Calu3 (cell line): ENCODE measurements around the gene GOLGA8R. TPM values are rescaled to one million over a fixed set of nuclear protein-coding genes. Genes with fewer than 3 reads are reported as not detected.
A peak's percentile ranks its signal among the peaks of the same experiment; 100 is the strongest.
"Not testable (repeated sequence)": the region's sequence is repeated elsewhere in the genome, so short reads cannot be mapped to it uniquely, and the experiment has no call there.

Source experiments
- Bru-seq: library from RNA; stranded (reverse); fragments of 400-500 nt; gene quantifications from one replicate; lab custom pipeline; 2021; lab: Mats Ljungman, UMichigan
- BruChase-seq, 2 experiments: library from RNA; stranded (reverse); fragments of 400-500 nt; gene quantifications; one replicate each; lab custom pipeline; 2021; lab: Mats Ljungman, UMichigan
- BruUV-seq: library from RNA; stranded (reverse); fragments of 400-500 nt; replicated peaks from 2 replicates; lab custom pipeline; 2021; lab: Mats Ljungman, UMichigan
- CTCF ChIA-PET: fragments of 300-600 bp; sonication (Branson Sonifier 250); formaldehyde crosslinking; loops from one replicate; lab custom pipeline; 2022; ENCODE audit warnings: antibody characterized with exemption; lab: Charles Lee
- DNase-seq: peaks from one replicate; pipeline ENCODE4 v3.0.0; 2022
- H3K27ac Mint-ChIP-seq: one replicate; pipeline ENCODE4 v1.8.0; 2022; ENCODE audit warnings: mixed read lengths; ENCODE audit not compliant: unreplicated experiment
- H3K27me3 Mint-ChIP-seq: one replicate; pipeline ENCODE4 v1.8.0; 2022; ENCODE audit warnings: mixed read lengths; ENCODE audit not compliant: unreplicated experiment
- H3K36me3 Mint-ChIP-seq: one replicate; pipeline ENCODE4 v1.8.0; 2022; ENCODE audit warnings: mild to moderate bottlenecking, moderate library complexity, mixed read lengths; ENCODE audit not compliant: insufficient read depth, unreplicated experiment
- H3K4me1 Mint-ChIP-seq: one replicate; pipeline ENCODE4 v1.8.0; 2022; ENCODE audit warnings: mild to moderate bottlenecking, low read depth, mixed read lengths; ENCODE audit not compliant: unreplicated experiment
- H3K4me3 Mint-ChIP-seq: one replicate; pipeline ENCODE4 v1.8.0; 2022; ENCODE audit warnings: mild to moderate bottlenecking, low read depth, moderate library complexity, mixed read lengths; ENCODE audit not compliant: unreplicated experiment
- H3K9me3 Mint-ChIP-seq: one replicate; pipeline ENCODE4 v1.8.0; 2022; ENCODE audit warnings: low read depth, mixed read lengths; ENCODE audit not compliant: unreplicated experiment
- intact Hi-C: fragments of 100-400 bp; cut with micrococcal nuclease; formaldehyde crosslinking; loops from one replicate; pipeline ENCODE4 v1.10.0; 2022; ENCODE audit not compliant: unreplicated experiment
- long read RNA-seq: library from polyadenylated mRNA; stranded (forward); transcript quantifications from one replicate; pipeline ENCODE4 v2.0.0, GENCODE V29; 2022
- total RNA-seq: library from RNA; stranded (reverse); gene quantifications from 2 replicates; pipeline ENCODE4 v1.2.3, GENCODE V29; 2022

Gene GOLGA8R
- total RNA-seq (0.24 and 0.50 TPM in 2 replicates), Bru-seq, nascent RNA (percentile 13 among the genes with signal in this experiment), BruChase-seq, experiment 1, labeled RNA remaining after a 6-hour chase (percentile 24 among the genes with signal in this experiment), BruChase-seq, experiment 2, labeled RNA remaining after a 2-hour chase (percentile 11 among the genes with signal in this experiment)
- long read RNA-seq: 0 reads

- H3K27ac Mint-ChIP-seq, CTCF ChIA-PET, H3K4me1 Mint-ChIP-seq, H3K36me3 Mint-ChIP-seq, H3K4me3 Mint-ChIP-seq, H3K9me3 Mint-ChIP-seq, H3K27me3 Mint-ChIP-seq, BruUV-seq, DNase-seq, intact Hi-C loops: not testable (repeated sequence)
Observed at GRCh38 chr15:30414160-30414559, at the start of gene GOLGA8R. Gene GOLGA8R (minus strand): TSS chr15:30414260. CDS start chr15:30414162, 98 bp downstream.

- CTCF ChIA-PET, H3K9me3 Mint-ChIP-seq, H3K27me3 Mint-ChIP-seq, DNase-seq, H3K4me1 Mint-ChIP-seq, H3K27ac Mint-ChIP-seq, H3K36me3 Mint-ChIP-seq, intact Hi-C loops, BruUV-seq, H3K4me3 Mint-ChIP-seq: not testable (repeated sequence)
Observed at GRCh38 chr15:30463849-30464248, 49.8 kb upstream of the GOLGA8R start.

GRCh38 chr15:30462176-30462575 lies 48.1 kb upstream of the GOLGA8R start:
- BruUV-seq, intact Hi-C loops, CTCF ChIA-PET, H3K36me3 Mint-ChIP-seq, H3K27me3 Mint-ChIP-seq, DNase-seq, H3K27ac Mint-ChIP-seq, H3K4me1 Mint-ChIP-seq, H3K4me3 Mint-ChIP-seq, H3K9me3 Mint-ChIP-seq: not testable (repeated sequence)

- H3K4me1 Mint-ChIP-seq, H3K27me3 Mint-ChIP-seq, H3K4me3 Mint-ChIP-seq, BruUV-seq, H3K36me3 Mint-ChIP-seq, CTCF ChIA-PET, intact Hi-C loops, DNase-seq, H3K9me3 Mint-ChIP-seq, H3K27ac Mint-ChIP-seq: not testable (repeated sequence)
Observed at GRCh38 chr15:30452702-30453101, 38.6 kb upstream of the GOLGA8R start.

- H3K9me3 Mint-ChIP-seq, H3K4me3 Mint-ChIP-seq, H3K27me3 Mint-ChIP-seq, H3K36me3 Mint-ChIP-seq, CTCF ChIA-PET, H3K4me1 Mint-ChIP-seq, BruUV-seq, DNase-seq, intact Hi-C loops, H3K27ac Mint-ChIP-seq: not testable (repeated sequence)
Observed at GRCh38 chr15:30438348-30438747, 24.3 kb upstream of the GOLGA8R start.

GRCh38 chr15:30435878-30436277 lies 21.8 kb upstream of the GOLGA8R start:
- intact Hi-C loops, H3K36me3 Mint-ChIP-seq, DNase-seq, H3K9me3 Mint-ChIP-seq, BruUV-seq, H3K4me3 Mint-ChIP-seq, H3K4me1 Mint-ChIP-seq, H3K27ac Mint-ChIP-seq, CTCF ChIA-PET, H3K27me3 Mint-ChIP-seq: not testable (repeated sequence)

GRCh38 chr15:30420723-30421122 lies 6.7 kb upstream of the GOLGA8R start:
- CTCF ChIA-PET: not testable (repeated sequence)

GRCh38 chr15:30407636-30408035 lies 6.4 kb downstream of the GOLGA8R start:
- BruUV-seq, H3K36me3 Mint-ChIP-seq, intact Hi-C loops, H3K4me1 Mint-ChIP-seq, H3K9me3 Mint-ChIP-seq, H3K27me3 Mint-ChIP-seq, H3K4me3 Mint-ChIP-seq, DNase-seq, H3K27ac Mint-ChIP-seq, CTCF ChIA-PET: not testable (repeated sequence)

More at GRCh38 chr15:30420723-30421122, 6.7 kb upstream of the GOLGA8R start:
- H3K4me1 Mint-ChIP-seq, intact Hi-C loops, DNase-seq, H3K9me3 Mint-ChIP-seq, H3K4me3 Mint-ChIP-seq, H3K27me3 Mint-ChIP-seq, H3K27ac Mint-ChIP-seq, H3K36me3 Mint-ChIP-seq, BruUV-seq: not testable (repeated sequence)

- H3K27ac Mint-ChIP-seq, H3K36me3 Mint-ChIP-seq, BruUV-seq, H3K4me3 Mint-ChIP-seq, intact Hi-C loops, CTCF ChIA-PET, H3K4me1 Mint-ChIP-seq, H3K9me3 Mint-ChIP-seq, H3K27me3 Mint-ChIP-seq: not testable (repeated sequence)
- peak; percentile 41 for DNase-seq
Observed at GRCh38 chr15:30398988-30399387, 15.1 kb downstream of the GOLGA8R start.

GRCh38 chr15:30393664-30393991 lies 20.4 kb downstream of the GOLGA8R start:
- H3K4me3 Mint-ChIP-seq, H3K9me3 Mint-ChIP-seq, intact Hi-C loops, H3K27ac Mint-ChIP-seq, H3K4me1 Mint-ChIP-seq, BruUV-seq, CTCF ChIA-PET, H3K36me3 Mint-ChIP-seq, DNase-seq, H3K27me3 Mint-ChIP-seq: not testable (repeated sequence)
